ENCODE measurements around the gene SKIDA1. TPM values are rescaled to one million over a fixed set of nuclear protein-coding genes. Genes with fewer than 3 reads are reported as not detected.
"Not testable (repeated sequence)": the region's sequence is repeated elsewhere in the genome, so short reads cannot be mapped to it uniquely, and the experiment has no call there.

Gene SKIDA1
- total RNA-seq: 0.05 TPM in 1 of 2 replicates, not detected in the other

DNA sequence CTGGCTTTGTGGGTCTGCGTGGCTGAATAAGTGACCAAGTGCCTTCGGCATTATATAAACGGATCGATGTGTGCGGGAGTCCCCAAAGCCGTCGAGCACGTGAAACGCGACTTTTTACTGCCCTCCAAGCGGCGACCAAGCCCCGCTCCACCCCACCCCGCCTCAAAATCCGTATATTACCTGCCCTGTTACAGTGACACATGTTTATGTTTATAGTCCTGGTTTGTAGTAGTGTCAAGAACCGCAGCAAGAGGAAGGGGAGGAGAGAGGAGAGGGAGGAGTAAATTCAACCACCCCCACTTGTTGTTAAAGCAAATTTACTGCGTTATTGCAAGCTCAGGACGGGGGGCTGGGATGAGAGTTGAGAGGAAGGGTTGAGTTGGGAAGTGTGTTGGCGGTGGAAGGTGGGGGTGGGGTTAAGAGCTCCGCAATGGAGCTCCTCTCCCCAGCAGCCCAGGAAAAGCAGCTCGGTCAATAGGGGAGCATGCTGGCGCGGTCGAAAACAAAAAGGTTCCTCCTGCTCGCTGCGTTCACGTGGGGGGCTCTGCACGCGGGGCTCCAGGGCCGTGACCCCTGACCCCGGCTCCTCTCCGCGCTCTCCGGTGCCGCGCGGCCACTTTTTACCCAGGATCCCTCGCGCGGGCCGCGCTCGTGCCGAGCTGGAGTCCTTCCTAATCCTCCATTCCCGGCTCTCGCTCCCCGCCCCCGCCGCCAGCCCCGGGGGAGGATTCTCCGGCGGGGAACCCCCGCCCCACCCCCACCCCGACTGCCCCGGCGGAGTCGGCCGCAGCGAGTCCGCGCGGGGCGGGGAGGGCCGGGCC lies at the start of gene SKIDA1:
Gene SKIDA1 (minus strand): TSS at position 316 of the 821 bp plus-strand sequence. CDS start 7,860 bp downstream, outside the sequence.
- intact Hi-C loops (cut with micrococcal nuclease): loop anchor here (1.0 to 5.0 kb wide), 8 partner anchors 8 to 1913 kb away; partner anchors contain the start of genes DNAJC1 and OTUD1

DNA sequence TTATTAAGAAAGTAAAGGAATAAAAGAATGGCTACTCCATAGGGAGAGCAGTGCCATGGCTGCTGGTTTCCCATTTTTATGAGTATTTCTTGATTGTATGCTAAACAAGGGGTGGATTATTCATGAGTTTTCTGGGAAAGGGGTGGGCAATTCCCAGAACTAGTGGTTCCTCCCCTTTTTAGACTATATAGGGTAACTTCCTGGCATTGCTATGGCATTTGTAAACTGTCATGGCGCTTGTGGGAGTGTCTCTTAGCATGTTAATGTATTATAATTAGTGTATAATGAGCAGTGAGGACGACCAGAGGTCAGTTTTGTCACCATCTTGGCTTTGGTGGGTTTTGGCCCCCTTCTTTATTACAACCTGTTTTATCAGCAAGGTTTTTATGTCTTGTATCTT lies 49.0 kb upstream of the SKIDA1 start:
- intact Hi-C loops (cut with micrococcal nuclease): loop anchor here (5.0 kb wide), 1 partner anchor 38 kb away; no protein-coding TSS in a partner anchor

DNA sequence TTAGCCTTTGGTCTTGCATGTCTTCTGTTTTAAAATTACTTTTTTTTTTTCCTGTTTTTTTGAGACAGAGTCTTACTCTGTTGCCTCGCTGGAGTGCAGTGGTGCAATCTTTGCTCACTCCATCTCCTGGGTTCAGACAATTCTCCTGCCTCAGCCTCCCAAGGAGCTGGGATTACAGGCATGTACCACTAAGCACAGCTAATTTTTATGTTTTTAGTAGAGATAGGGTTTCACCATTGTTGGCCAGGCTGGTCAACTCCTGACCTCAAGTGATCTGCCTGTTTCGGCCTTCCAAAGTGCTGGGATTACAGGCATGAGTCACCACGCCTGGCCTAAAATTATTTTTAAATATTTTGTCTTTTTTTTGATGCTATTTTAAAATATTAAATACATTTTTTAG lies 47.1 kb upstream of the SKIDA1 start:
- intact Hi-C loops (cut with micrococcal nuclease): loop anchor here (5.0 kb wide), 1 partner anchor 40 kb away; no protein-coding TSS in a partner anchor

DNA sequence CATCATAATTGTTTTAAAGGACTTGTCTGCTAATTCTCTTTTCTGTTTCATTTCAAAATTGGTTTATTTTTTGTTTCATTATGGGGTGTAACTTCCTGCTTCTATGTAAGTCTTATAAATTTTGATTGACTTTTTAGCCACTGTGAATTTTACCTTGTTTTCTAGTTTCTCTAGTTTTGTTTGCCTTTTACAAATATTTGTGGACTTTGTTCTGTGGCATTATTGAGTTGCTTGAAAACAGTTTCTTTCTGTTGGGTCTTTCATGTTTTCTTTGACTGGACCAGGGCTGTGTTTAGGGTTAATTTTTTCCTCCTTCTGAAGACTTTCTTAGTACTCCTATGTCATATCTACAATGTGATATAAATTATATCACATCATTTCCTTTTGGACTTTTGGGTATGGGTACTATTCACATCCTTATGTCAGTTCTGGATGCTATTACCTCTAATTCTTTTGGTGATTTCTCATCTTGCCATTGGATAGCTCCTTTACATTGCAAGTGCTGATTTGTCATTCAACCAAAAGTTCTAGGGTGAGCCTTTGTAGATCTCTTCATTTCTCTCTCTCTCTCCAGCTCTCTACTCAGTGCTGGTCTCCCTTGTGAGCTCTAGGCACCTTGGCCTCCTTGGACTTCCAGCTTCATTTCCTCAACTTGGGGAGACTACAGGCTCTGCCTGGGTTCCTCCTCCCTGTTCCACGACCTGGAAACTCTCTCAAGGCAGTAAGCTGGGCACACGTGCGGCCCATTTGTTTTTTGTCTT lies 45.5 kb upstream of the SKIDA1 start:
- intact Hi-C loops (cut with micrococcal nuclease): loop anchor here (5.0 kb wide), 1 partner anchor 41 kb away; no protein-coding TSS in a partner anchor

DNA sequence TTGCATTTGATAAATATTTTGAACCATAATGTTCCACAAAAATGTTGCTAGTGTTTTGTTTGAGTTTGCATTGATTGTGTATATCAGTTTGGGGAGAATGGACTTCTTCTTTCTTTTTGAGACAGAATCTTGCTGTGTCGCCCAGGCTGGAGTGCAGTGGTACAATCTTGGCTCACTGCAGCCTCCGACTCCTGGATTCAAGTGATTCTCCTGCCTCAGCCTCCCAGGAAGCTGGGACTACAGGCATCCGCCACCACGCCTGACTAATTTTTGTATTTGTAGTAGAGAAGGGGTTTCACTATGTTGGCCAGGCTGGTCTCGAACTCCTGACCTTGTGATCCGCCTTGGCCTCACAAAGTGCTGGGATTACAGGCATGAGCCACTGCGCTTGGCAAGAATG lies 33.5 kb upstream of the SKIDA1 start:
- intact Hi-C loops (cut with micrococcal nuclease): not testable (repeated sequence)

DNA sequence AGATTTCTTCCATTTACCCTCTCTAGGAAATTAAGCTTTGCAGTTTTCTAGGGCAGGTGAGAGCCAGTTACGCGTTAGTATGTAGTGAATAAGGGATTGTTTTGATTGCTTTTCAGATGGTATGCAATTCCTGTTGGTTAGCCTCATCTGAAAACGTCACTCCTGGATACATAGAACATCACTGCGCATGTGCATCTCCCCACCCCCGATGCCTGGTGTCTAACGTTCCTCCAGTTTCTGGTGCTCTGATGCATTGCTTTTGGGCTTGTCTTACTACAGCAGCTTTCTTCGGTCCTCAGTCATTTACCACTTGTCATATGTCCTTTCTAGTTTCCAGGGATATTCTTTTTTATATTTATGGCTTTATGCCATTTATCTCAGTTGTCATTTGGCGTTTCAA lies 31.0 kb upstream of the SKIDA1 start:
- intact Hi-C loops (cut with micrococcal nuclease): no loop called here

DNA sequence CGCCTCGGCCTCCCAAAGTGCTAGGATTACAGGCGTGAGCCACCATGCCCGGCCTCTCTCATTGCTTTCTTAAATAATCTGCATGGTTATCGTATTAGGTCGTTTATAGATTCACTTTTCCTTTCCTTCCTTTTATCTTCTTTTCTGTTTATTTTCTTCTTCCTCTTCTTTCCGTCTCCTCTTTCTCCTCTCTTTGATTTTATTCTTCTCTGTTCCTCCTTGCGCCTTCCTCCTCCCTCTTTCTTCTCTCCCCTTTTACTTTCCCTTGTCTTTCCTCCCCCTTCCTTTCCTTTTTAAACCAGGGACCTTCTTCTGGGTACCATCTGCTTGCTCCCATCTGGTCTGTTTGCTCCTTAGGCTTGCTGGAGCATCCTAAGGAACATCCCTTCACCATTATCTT lies 27.2 kb upstream of the SKIDA1 start:
- intact Hi-C loops (cut with micrococcal nuclease): no loop called here

DNA sequence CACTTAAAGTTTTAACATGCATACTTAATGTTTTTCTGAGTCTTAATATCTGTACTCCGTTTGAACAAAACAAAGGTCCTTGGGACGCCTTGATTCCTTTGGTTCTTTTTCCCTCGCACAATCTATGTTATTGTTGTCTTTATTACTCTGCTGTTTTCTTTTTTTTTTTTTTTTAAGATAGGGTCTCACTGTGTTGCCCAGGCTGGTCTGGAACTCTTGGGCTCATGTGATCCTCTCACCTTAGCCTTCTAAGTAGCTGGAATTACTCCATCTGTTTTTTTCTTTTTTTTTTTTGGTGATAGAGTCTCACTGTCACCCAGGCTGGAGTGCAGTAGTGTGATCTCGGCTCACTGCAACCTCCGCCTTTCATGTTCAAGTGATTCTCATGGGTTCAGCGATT lies 21.8 kb upstream of the SKIDA1 start:
- intact Hi-C loops (cut with micrococcal nuclease): no loop called here

DNA sequence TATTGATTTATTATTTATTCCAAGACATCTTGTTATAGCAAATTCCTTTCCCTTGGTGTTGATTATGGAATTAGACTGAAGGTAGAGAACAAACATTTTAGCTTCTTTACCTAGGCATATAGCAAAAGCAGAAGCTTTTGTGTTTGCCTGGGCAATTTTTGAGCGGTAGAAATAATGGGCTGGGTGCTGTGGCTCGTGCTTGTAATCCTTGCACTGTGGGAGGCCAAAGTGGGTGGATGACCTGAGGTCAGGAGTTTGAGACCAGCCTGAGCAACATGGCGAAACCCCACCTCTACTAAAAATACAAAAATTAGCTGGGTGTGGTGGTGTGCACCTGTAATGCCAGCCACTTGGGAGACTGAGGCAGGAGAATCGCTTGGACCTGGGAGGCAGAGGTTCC lies 15.2 kb upstream of the SKIDA1 start:
- intact Hi-C loops (cut with micrococcal nuclease): not testable (repeated sequence)

DNA sequence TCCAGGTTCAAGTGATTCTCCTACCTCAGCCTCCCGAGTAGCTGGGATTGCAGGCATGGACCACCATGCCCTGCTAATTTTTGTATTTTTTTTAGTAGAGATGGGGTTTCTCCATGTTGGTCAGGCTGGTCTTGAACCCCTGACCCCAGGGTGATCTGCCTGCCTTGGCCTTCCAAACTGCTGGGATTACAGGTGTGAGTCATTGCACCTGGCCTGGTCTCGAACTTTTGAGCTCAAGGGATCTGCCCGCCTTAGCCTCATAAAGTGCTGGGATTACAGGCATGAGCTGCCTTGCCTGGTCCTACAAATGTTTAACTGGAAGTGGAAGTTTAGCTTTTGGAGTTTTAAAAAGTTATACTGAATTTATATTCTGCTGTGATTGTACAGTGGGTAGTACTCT lies 11.4 kb upstream of the SKIDA1 start:
- intact Hi-C loops (cut with micrococcal nuclease): loop anchor here (10.0 kb wide), 1 partner anchor 1148 kb away; no protein-coding TSS in a partner anchor

DNA sequence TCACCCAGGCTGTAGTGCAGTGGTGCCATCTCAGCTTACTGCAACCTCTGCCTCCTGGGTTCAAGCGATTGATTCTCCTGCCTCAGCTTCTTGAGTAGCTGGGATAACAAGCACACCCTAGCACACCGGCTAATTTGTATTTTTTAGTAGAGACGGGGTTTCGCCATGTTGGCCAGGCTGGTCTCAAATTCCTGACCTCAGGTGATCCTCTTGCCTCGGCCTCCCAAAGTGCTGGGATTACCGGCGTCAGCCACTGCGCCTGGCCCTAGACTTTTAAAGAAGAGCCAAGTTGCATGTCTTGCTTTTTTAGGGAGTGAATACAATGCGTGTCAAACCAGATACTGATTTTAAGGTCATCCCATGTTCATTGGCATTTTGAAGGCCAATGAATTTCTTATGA lies 10.5 kb upstream of the SKIDA1 start:
- intact Hi-C loops (cut with micrococcal nuclease): loop anchor here (2.0 to 10.0 kb wide), 2 partner anchors 467 to 1149 kb away; partner anchors contain the start of gene DNAJC1

DNA sequence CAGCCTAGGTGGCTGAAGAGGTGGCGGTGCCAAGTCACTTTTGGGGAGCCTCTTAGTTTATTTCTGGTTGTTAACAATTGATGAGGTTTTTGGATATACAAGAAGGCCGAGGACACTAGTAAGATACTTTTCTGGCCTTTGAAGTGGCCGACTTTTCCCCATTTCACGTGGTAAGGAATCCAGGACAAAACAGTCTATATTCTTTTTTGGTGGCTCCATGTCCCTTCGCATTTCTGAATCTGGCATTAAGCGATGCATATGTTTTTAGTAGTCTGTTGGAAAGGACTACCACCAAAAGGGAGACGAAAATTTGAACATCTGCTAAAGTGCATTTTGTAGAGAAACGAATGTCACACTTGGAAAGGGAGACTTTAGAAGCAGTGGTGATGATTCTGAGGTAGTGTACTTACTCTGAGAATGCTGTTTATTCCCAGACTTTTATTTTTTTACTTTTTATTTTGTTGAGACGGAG lies 10.0 kb upstream of the SKIDA1 start:
- intact Hi-C loops (cut with micrococcal nuclease): loop anchor here (2.0 to 10.0 kb wide), 2 partner anchors 467 to 1149 kb away; partner anchors contain the start of gene DNAJC1

DNA sequence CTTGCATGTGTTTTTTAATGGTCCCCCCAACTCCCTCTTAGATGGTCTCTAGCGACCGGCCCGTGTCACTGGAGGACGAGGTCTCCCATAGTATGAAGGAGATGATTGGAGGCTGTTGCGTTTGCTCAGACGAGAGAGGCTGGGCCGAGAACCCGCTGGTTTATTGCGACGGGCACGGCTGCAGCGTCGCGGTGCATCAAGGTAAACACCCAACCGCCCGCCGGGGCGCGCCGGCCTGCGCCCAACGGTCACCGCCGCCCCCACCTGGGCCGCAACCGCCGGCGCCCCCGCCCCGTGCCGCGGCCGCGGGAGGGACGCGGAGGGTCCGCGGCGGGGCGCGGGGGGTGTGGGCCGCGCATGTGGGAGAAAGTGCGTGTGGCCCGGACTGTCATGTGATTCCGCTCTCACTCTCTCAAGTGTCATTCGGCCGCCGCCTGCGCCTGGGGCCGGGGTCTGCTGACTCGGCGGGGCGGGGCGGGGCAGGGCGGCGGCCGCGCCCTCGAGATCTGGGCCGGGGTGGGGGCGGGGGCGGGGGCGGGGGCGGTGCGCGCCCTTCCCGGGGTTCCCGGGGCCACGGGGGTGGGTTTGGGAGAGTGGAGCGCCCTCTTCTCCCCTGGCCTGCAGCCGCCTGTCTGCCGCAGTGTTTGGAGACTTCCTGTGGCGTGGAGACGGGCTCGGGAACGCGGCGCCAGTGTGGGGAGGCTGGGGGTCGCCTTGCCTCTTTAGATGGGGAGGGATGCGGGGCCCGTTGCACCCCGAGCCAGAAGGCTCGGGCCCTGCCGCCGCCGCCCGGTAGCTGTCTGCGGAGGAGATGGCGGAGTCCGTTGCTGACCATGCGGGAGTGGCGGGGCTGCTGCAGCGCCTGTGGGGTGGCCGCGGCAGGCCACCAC lies 9.4 kb upstream of the SKIDA1 start:
- intact Hi-C loops (cut with micrococcal nuclease): loop anchor here (1.0 to 10.0 kb wide), 9 partner anchors 167 to 1827 kb away; partner anchors contain the start of genes DNAJC1 and MSRB2

DNA sequence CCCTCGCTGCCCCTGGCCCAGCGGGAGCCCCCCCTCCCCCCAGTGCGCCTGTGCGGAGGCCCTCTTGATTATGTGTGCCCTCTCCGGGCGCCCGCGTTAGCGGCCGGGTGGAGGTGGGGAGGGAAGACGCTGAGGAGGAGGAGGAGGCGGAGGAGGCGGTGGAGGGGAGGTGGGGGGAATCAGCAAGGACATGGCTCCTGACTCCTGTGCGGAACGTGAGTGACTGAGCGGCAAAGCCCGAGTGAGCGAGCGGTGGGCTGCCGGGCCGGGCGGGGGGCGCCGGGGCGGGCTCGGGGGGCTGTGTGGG lies 8.8 kb upstream of the SKIDA1 start:
- intact Hi-C loops (cut with micrococcal nuclease): loop anchor here (1.0 to 10.0 kb wide), 9 partner anchors 168 to 1828 kb away; partner anchors contain the start of genes DNAJC1 and MSRB2

DNA sequence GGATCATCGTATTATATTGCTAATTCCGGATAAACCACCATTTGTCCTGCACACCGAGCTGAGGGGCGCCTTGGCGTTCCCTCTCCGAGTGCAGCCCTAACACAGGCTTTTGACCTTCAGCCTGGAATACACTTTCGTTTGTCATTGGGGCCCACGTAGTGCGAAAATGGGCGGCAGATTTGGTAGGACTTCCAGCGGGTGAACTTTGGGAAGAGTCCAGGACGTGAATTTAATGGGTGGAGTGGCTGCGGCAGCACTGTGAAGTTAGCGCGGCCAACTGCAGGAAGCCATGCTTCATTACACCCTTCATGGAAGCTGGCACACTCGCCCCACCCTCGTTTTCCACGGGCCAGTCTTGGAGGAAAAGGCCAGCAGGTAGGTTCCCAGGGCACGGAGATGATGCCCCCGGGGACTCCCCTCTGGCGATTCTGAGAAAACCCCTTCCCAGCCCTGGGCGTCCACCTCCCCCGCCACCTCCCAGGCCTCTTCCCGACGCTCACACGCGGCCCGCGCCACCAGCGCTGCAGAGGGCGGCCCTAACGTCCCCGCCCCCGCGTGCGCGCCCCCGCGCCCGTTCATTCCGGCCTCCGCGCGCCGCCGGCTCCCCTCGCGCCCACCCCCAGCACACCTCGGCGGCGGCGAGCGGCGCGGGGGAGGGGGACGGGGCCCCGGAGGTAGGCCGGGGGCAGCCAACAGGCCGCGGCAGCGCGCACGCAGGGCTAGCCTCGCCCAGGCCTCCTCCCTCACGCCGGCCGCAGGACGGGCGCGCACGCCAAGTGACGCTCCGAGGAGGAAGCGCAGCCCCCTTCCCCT lies 8.2 kb upstream of the SKIDA1 start, which contains the start of gene MLLT10:
Gene MLLT10 (plus strand): TSS at position 766 of the 813 bp plus-strand sequence. CDS start 413 bp downstream, outside the sequence.
- intact Hi-C loops (cut with micrococcal nuclease): loop anchor here (1.0 to 10.0 kb wide), 12 partner anchors 8 to 1829 kb away; partner anchors contain the start of genes DNAJC1, MSRB2 and SKIDA1

DNA sequence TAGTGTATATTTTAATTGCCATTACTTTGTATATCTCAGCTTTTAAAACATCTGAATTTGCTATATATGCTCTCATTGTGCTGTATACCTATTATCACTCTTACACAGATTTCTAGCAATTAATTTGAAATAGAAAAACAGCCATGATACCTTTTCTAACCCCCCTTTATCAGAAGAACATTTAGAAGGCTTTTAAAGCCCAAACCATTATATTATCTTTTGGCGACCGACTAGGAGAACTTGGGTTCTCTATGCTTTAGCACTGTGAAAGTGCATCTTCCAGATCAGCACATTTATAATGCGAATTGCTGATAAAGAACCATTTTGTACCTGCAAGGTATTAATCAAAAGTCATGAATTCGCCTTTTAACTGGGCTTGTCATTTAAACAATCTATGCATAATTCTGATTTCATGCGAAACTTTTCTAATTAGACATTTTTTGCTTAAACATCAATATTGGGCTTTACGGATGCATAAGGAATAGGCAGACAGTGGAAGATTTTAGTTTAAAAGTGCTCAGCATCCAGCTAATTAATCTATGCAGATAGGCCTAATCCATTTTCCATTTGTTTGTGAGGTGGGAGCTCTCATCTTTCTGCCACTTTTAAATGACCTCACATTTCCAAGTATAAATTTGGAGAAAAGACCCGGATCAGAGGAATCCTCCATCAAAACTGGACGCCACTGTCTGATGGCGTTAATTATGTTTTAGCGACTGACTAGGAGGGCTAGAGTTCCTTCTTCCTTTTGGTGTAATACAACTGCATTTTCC lies 7.4 kb upstream of the SKIDA1 start:
- intact Hi-C loops (cut with micrococcal nuclease): loop anchor here (1.0 to 10.0 kb wide), 6 partner anchors 8 to 1829 kb away; partner anchors contain the start of genes MSRB2 and SKIDA1

DNA sequence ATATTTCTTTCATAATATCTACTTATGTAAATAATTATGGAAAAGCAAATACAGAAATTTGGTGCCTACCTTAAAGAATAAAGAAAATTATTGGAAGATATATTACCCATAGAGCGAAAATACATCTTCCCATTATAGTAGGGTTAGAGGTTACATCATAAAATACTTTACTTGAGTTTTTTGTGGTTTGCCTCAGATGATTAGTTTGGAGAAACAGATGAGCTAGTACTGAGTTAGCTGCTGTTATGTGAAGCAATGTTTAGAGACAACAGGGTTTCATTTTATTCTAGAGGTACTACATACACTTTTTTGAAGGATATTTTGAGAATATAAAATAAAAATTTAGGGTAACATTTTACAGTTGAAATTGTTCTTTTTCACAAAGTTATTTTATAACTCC lies 5.7 kb upstream of the SKIDA1 start:
- intact Hi-C loops (cut with micrococcal nuclease): loop anchor here (5.0 to 10.0 kb wide), 3 partner anchors 1154 to 1831 kb away; partner anchors contain the start of gene MSRB2

DNA sequence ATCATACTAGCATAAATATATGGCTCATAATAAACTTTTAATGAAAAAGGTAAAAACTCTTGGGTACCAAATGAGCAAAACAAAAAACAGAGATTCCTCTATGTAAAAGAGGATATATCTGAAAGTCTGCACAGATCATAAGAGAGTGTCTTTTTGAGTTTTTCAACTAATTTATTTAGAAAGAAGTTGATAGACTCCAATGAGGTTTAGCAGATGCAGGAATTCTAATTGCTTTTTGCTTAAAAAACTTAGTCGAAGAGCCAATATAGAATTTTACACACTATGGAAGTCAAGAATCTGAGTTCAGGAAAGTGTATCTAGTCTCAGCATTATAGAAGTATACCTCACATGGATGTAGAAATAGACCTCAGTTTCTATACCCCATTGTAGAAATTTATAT lies 5.2 kb upstream of the SKIDA1 start:
- intact Hi-C loops (cut with micrococcal nuclease): loop anchor here (5.0 to 10.0 kb wide), 3 partner anchors 1154 to 1832 kb away; partner anchors contain the start of gene MSRB2
